GM19238 (cell line): ENCODE data around the gene PARD3B.

Experiments
- DNase-seq: peaks from one replicate; pipeline ENCODE4 v3.0.0; 2011; ENCODE audit warnings: low spot score; ENCODE audit not compliant: insufficient read length

The PARD3B gene

GRCh38 chr2:205387350-205388055, 842.2 kb downstream of the PARD3B start:
- no peak for DNase-seq

- DNase-seq, result no peak
Observed at GRCh38 chr2:205390866-205391265, 845.6 kb downstream of the PARD3B start.

GRCh38 chr2:205401511-205401910, 856.2 kb downstream of the PARD3B start:
- DNase-seq, result no peak

- DNase-seq, result no peak
Observed at GRCh38 chr2:205402011-205402410, 856.7 kb downstream of the PARD3B start.

GRCh38 chr2:205403244-205403825, 858.1 kb downstream of the PARD3B start:
- no peak for DNase-seq

GRCh38 chr2:205405194-205405593, 859.9 kb downstream of the PARD3B start:
- no peak for DNase-seq

GRCh38 chr2:205405752-205406151, 860.5 kb downstream of the PARD3B start:
- no peak for DNase-seq

GRCh38 chr2:205407984-205408383, 862.7 kb downstream of the PARD3B start:
- DNase-seq, result no peak

GRCh38 chr2:205408696-205409095, 863.4 kb downstream of the PARD3B start:
- no peak for DNase-seq

- DNase-seq, result no peak
Observed at GRCh38 chr2:205409411-205409810, 864.1 kb downstream of the PARD3B start.

- no peak for DNase-seq
Observed at GRCh38 chr2:205411558-205411957, 866.3 kb downstream of the PARD3B start.

GRCh38 chr2:205424326-205424725, 879.1 kb downstream of the PARD3B start:
- no peak for DNase-seq

GRCh38 chr2:205425102-205425501, 879.8 kb downstream of the PARD3B start:
- DNase-seq, result no peak

GRCh38 chr2:205427112-205427511, 881.8 kb downstream of the PARD3B start:
- DNase-seq, result no peak

- DNase-seq, result no peak
Observed at GRCh38 chr2:205428811-205429210, 883.5 kb downstream of the PARD3B start.

GRCh38 chr2:205435970-205436369, 890.7 kb downstream of the PARD3B start:
- no peak for DNase-seq

GRCh38 chr2:205438241-205438640, 893.0 kb downstream of the PARD3B start:
- DNase-seq, result no peak

GRCh38 chr2:205439621-205440020, 894.3 kb downstream of the PARD3B start:
- no peak for DNase-seq

GRCh38 chr2:205441524-205441923, 896.2 kb downstream of the PARD3B start:
- no peak for DNase-seq

GRCh38 chr2:205448189-205448588, 902.9 kb downstream of the PARD3B start:
- DNase-seq, result no peak

GRCh38 chr2:205451901-205452512, 906.7 kb downstream of the PARD3B start:
- no peak for DNase-seq

- DNase-seq, result no peak
Observed at GRCh38 chr2:205453202-205453601, 907.9 kb downstream of the PARD3B start.

- DNase-seq, result no peak
Observed at GRCh38 chr2:205456682-205457081, 911.4 kb downstream of the PARD3B start.
